HepG2 (cell line): ENCODE measurements around the gene MGAT2. TPM values are rescaled to one million over a fixed set of nuclear protein-coding genes. Genes with fewer than 3 reads are reported as not detected.
A peak's percentile ranks its signal among the peaks of the same experiment; 100 is the strongest.

Experiments
- BHLHE40 ChIP-seq: IDR thresholded peaks from 2 replicates; pipeline ENCODE4 v1.6.1; 2011; ENCODE audit warnings: low read length, improper control_type of control experiment
- CBX2 ChIP-seq, 2 experiments: fragments of 200-600 bp in 1 of 2; sonication (generic); formaldehyde crosslinking in 1 of 2; IDR thresholded peaks; 2 replicates each; pipeline versions ENCODE4 v1.7.0 to v1.8.1; 2018 to 2022; ENCODE audit warnings: low read depth in 2 of 2, low read length in 1 of 2, mild to moderate bottlenecking in 1 of 2, missing genetic modification reagents in 1 of 2
- FOXP1 ChIP-seq, 2 experiments: fragments of 450-650 bp in 1 of 2; IDR thresholded peaks; 2 replicates each; pipeline ENCODE4 v1.6.1; 2017 to 2018; ENCODE audit warnings: antibody characterized with exemption in 1 of 2
- GATA4 ChIP-seq: sonication (generic); IDR thresholded peaks from 2 replicates; pipeline ENCODE4 v1.6.1; 2016; ENCODE audit warnings: antibody characterized with exemption, low read depth, borderline replicate concordance
- GATAD1 ChIP-seq: IDR thresholded peaks from 2 replicates; pipeline ENCODE4 v1.6.1; 2016; ENCODE audit warnings: missing genetic modification reagents, missing compliant biosample characterization
- KLF6 ChIP-seq: IDR thresholded peaks from 2 replicates; pipeline ENCODE4 v1.8.0; 2016; ENCODE audit warnings: missing biosample characterization, missing genetic modification reagents
- NFE2 ChIP-seq: sonication (generic); formaldehyde crosslinking; IDR thresholded peaks from 2 replicates; pipeline ENCODE4 v1.4.0; 2020; ENCODE audit warnings: missing genetic modification reagents
- NONO ChIP-seq, 2 experiments: fragments of 450-650 bp in 1 of 2; sonication (generic) in 1 of 2; formaldehyde crosslinking in 1 of 2; IDR thresholded peaks in 1 of 2; conservative IDR thresholded peaks in 1 of 2; 2 replicates each; pipeline versions ENCODE4 v1.6.1 to v1.8.0; 2017 to 2022; ENCODE audit warnings: mild to moderate bottlenecking in 1 of 2, missing genetic modification reagents in 1 of 2, moderate library complexity in 1 of 2
- PHF20 ChIP-seq: sonication (generic); formaldehyde crosslinking; IDR thresholded peaks from 2 replicates; pipeline ENCODE4 v1.5.0; 2020; ENCODE audit warnings: mild to moderate bottlenecking, missing genetic modification reagents
- POGK ChIP-seq: sonication (generic); formaldehyde crosslinking; conservative IDR thresholded peaks from 2 replicates; pipeline ENCODE4 v1.8.0; 2022; ENCODE audit warnings: mild to moderate bottlenecking, moderate library complexity, missing genetic modification reagents
- POLR2A ChIP-seq, 2 experiments: IDR thresholded peaks; 2 replicates each; pipeline ENCODE4 v1.6.1; 2011; ENCODE audit warnings: low read depth in 2 of 2, low read length in 2 of 2, mild to moderate bottlenecking in 1 of 2, moderate library complexity in 1 of 2; ENCODE audit not compliant: insufficient read depth in 1 of 2
- POLR2G ChIP-seq: fragments of 200-400 bp; formaldehyde crosslinking; IDR thresholded peaks from 2 replicates; pipeline ENCODE4 v1.6.1; 2018; ENCODE audit warnings: mild to moderate bottlenecking, low read depth, low read length, moderate library complexity
- RXRB ChIP-seq: IDR thresholded peaks from 2 replicates; pipeline ENCODE4 v1.6.1; 2016; ENCODE audit warnings: borderline replicate concordance, missing genetic modification reagents, missing compliant biosample characterization
- SETDB1 ChIP-seq: sonication (generic); formaldehyde crosslinking; IDR thresholded peaks from 2 replicates; pipeline ENCODE4 v1.5.1; 2020; ENCODE audit warnings: missing genetic modification reagents, mild to moderate bottlenecking, borderline replicate concordance
- TP53 ChIP-seq: sonication (generic); formaldehyde crosslinking; conservative IDR thresholded peaks from 2 replicates; pipeline ENCODE4 v1.4.0; 2020; ENCODE audit warnings: missing genetic modification reagents
- ZMYM3 ChIP-seq: sonication (generic); formaldehyde crosslinking; IDR thresholded peaks from 2 replicates; pipeline ENCODE4 v1.5.1; 2020; ENCODE audit warnings: mild to moderate bottlenecking, missing genetic modification reagents
- ZNF235 ChIP-seq: sonication (generic); formaldehyde crosslinking; IDR thresholded peaks from 2 replicates; pipeline ENCODE4 v1.8.1; 2023; ENCODE audit warnings: mild to moderate bottlenecking, missing genetic modification reagents, borderline replicate concordance
- ZNF3 ChIP-seq: IDR thresholded peaks from 2 replicates; pipeline ENCODE4 v1.7.0; 2017; ENCODE audit warnings: inconsistent platforms
- ZNF614 ChIP-seq: IDR thresholded peaks from 2 replicates; pipeline ENCODE4 v1.6.1; 2018; ENCODE audit warnings: missing biosample characterization, missing genetic modification reagents, inconsistent platforms, borderline replicate concordance
- ZNF780A ChIP-seq: sonication (generic); formaldehyde crosslinking; IDR thresholded peaks from 2 replicates; pipeline ENCODE4 v1.8.0; 2022; ENCODE audit warnings: mild to moderate bottlenecking, missing genetic modification reagents, moderate library complexity
- ZNF792 ChIP-seq: IDR thresholded peaks from 2 replicates; pipeline ENCODE4 v1.6.1; 2016
- ZSCAN21 ChIP-seq: sonication (generic); formaldehyde crosslinking; IDR thresholded peaks from 2 replicates; pipeline ENCODE4 v1.8.0; 2022; ENCODE audit warnings: mild to moderate bottlenecking, missing genetic modification reagents, moderate library complexity, borderline replicate concordance
- ZXDC ChIP-seq: sonication (generic); formaldehyde crosslinking; IDR thresholded peaks from 2 replicates; pipeline ENCODE4 v1.5.0; 2020; ENCODE audit warnings: mild to moderate bottlenecking, missing genetic modification reagents
- polyA plus RNA-seq, 8 experiments: library from polyadenylated mRNA; depleted of rRNA in 3 of 8; stranded (reverse) in 7 of 8; unstranded in 1 of 8; fragments of >200 nt; fragmentation: Illumina TruSeq in 4 of 8; extraction: Trizol in 4 of 8; gene quantifications; 2 replicates each; pipeline versions ENCODE4 v1.2.1 to v1.2.3, GENCODE V29; 2011 to 2016; ENCODE audit warnings: low read depth in 4 of 8, missing spikeins in 1 of 8, mixed read lengths in 1 of 8; ENCODE audit not compliant: insufficient read depth in 1 of 8
- total RNA-seq, 5 experiments: library from RNA; depleted of rRNA; stranded (reverse); fragments of >200 nt; fragmentation: Illumina TruSeq; extraction: Trizol; gene quantifications; 2 replicates each; pipeline ENCODE4 v1.2.3, GENCODE V29; 2016; ENCODE audit warnings: low read depth in 1 of 5

MGAT2 gene
- total and polyA plus RNA-seq, 2 of the 13 experiments (the other 11 are each of a cell fraction or from before 2014, with no cell fraction given): 12.9 to 51.9 TPM

DNA sequence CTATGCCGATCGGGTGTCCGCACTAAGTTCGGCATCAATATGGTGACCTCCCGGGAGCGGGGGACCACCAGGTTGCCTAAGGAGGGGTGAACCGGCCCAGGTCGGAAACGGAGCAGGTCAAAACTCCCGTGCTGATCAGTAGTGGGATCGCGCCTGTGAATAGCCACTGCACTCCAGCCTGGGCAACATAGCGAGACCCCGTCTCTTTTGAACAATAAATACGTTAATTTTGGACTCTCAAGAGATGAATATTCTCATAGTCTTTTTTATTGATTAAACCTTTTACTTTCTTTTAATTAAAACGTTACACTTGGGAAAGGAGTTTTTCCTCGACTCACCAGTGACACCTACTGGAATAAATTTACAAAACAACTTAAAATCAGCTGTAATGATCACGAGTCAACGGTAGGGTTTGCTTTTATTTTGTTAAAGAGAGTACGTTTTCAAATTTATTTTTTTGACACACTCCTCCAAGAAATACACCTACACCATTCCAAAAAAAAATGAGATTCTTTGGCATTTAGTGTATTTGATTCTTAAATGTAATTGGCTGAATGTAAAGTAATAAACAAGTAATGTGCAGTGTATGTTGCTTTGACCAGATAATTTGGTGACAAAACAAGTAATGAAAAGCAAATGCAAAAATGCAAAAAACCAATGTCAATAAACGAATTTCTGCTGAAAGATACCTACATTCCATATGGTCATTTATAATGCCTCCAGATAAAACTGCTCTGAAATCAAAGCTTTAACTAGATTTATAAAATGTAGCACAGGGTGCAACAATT, 33.7 kb upstream of the MGAT2 start (continued):
- TF ChIP-seq BHLHE40 (no peak), RXRB (0 out of 2 replicates have a peak, but pooled peaks have one; percentile 5), ZMYM3 (CRISPR knock-in tag) (peak; percentile 58), ZSCAN21 (CRISPR knock-in tag) (no peak), PHF20 (CRISPR knock-in tag) (no peak), TP53 (CRISPR knock-in tag) (no peak), FOXP1 (IDR thresholded peaks at IDR 0.05) (no peak), FOXP1 (CRISPR knock-in tag; IDR thresholded peaks at IDR 0.05) (no peak), POLR2A (IDR thresholded peaks at IDR 0.05; ENCODE audit: insufficient read depth in 1 of 2, low read depth in 2 of 2, low read length in 2 of 2) (no peak), GATA4 (no peak), ZNF614 (CRISPR knock-in tag) (no peak), KLF6 (CRISPR knock-in tag) (no peak), ZXDC (CRISPR knock-in tag) (no peak), ZNF792 (CRISPR knock-in tag) (no peak), ZNF235 (CRISPR knock-in tag) (no peak), NFE2 (no peak), SETDB1 (CRISPR knock-in tag) (no peak), GATAD1 (no peak), POGK (CRISPR knock-in tag) (no peak), CBX2 (IDR thresholded peaks at IDR 0.05; ENCODE audit: low read depth, low read length) (no peak), CBX2 (CRISPR knock-in tag; IDR thresholded peaks at IDR 0.05; ENCODE audit: low read depth) (no peak), NONO (IDR thresholded peaks at IDR 0.05) (no peak), NONO (CRISPR knock-in tag; conservative IDR thresholded peaks at IDR 0.05) (no peak), ZNF3 (CRISPR knock-in tag) (peak; percentile 72; the same call in 1 of the 2 replicates), ZNF780A (CRISPR knock-in tag) (no peak), POLR2G (no peak)
